D341Med (cell line): Measurements from ENCODE around the gene KRTAP10-7.
"Not testable (repeated sequence)": the region's sequence is repeated elsewhere in the genome, so short reads cannot be mapped to it uniquely, and the experiment has no call there.

ENCODE experiments used
- DNase-seq: peaks from one replicate; pipeline ENCODE4 v3.0.0; 2012; ENCODE audit warnings: low spot score

The KRTAP10-7 gene, protein sequence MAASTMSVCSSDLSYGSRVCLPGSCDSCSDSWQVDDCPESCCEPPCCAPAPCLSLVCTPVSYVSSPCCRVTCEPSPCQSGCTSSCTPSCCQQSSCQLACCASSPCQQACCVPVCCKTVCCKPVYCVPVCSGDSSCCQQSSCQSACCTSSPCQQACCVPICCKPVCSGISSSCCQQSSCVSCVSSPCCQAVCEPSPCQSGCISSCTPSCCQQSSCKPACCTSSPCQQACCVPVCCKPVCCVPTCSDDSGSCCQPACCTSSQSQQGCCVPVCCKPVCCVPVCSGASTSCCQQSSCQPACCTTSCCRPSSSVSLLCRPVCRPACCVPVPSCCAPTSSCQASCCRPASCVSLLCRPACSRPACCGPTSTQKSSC

DNA sequence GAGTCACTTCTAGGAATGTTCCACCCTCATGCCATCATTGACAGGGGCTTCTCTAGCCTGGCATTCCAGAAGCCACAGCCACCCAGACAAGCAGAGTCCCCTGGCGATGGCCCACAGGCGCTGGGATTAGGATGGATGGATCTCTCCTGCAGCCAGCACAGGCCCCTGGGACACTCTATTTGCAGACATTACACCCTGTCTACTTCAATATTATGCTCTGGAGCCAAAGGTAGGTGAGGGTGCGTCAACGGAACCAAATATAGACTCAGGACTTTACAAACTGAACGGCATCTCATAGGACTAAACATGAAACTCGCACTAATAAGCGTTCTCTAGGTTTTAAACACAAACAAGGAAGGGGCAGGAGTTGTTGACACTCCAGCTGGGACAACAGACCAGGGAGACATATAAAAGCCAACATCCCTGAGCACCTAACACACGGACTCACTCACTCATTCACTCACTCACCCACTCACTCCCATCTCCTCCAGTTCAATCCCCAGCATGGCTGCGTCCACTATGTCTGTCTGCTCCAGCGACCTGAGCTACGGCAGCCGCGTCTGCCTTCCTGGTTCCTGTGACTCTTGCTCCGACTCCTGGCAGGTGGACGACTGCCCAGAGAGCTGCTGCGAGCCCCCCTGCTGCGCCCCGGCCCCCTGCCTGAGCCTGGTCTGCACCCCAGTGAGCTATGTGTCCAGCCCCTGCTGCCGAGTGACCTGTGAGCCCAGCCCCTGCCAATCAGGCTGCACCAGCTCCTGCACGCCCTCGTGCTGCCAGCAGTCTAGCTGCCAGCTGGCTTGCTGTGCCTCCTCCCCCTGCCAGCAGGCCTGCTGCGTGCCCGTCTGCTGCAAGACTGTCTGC is at the start of gene KRTAP10-7:
Gene KRTAP10-7 (plus strand): TSS at position 480 of the 861 bp plus-strand sequence. CDS start 25 bp downstream, at position 505.
- DNase-seq: not testable (repeated sequence)

DNA sequence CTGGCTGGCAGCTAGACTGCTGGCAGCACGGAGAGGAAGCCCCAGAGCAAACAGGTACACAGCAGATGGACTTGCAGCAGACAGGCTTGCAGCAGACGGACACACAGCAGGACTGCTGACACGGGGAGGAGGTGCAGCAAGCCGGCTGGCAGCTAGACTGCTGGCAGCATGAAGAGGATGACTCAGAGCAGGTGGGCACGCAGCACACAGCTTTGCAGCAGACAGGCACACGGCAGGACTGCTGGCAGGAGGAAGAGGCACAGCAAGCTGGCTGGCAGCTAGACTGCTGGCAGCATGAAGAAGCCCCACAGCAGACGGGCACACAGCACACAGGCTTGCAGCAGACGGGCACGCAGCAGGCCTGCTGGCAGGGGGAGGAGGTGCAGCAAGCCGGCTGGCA is 49.6 kb upstream of the KRTAP10-7 start:
- DNase-seq: peak; percentile 4

DNA sequence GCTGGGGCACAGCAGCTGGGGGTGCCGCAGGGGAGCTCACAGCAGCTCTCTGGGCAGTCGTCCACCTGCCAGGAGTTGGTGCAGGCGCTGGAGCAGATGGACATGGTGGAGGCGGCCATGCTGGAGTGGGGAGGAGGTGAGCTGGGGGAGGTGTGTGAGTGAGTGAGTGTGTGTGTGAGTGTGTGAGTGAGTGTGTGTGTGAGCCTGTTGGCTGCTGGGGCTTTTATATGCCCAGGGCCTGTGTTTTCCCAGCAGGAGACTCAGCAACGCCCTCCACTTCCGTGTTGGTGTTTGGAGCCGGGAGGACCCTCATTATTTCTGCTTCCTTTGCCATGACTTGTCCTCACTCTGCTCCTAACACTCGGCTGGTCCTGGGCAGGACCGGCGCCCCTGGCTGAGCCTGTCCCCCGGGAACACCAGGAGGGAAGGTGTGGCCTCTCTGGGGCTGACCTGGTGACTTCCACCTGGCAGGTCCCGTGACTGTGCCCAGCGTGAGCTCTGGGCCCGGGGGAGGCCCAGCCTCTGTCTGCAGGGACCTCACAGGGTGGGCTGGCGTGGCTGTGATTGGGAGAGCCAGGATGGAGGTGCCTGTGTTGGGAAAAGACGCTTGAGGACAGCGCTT is 48.9 kb upstream of the KRTAP10-7 start, which contains the start of gene KRTAP10-2:
Gene KRTAP10-2 (minus strand): TSS at position 166 of the 622 bp plus-strand sequence. CDS start 47 bp downstream, at position 119.
- peak; percentile 18 for DNase-seq

DNA sequence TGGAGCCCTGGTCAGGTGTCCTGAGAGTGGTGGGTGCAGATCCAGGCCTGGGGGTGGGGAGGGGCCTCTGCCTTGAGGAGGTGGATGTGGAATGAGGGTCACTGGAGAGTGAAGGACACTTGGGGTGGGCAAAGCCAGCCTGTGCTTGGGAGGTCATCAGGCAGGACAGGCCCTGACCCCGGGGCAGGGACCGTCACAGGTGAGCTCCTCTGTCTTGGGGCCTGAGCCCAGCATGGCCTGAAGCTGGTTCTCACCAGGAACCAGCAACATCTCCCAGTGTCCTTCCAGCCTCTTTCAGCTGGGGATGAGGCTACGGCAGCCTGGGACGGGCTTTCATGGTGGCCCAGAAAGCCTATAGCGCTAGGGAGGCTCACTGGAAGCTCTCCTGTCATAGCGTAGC is 48.3 kb upstream of the KRTAP10-7 start:
- peak; percentile 11 for DNase-seq

DNA sequence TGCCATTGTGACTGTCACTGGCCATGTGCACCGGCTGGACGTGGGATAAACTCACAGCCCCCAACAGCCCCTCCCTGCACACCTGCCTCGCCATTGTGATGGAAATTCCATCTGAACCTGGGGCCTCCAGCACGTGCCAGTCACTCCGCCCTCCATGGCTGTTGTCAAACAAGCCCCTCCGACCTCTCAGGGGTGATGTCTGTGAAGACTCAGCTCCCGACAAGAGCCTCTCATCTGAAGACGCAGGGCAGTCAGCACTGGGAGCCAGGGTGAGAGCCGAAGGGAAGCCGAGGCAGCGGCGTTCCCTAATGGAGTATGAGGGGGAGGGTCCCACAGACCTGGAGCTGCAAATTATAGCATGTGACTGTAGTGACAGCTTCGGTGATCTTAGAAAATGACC is 47.7 kb upstream of the KRTAP10-7 start:
- DNase-seq: peak; percentile 11

DNA sequence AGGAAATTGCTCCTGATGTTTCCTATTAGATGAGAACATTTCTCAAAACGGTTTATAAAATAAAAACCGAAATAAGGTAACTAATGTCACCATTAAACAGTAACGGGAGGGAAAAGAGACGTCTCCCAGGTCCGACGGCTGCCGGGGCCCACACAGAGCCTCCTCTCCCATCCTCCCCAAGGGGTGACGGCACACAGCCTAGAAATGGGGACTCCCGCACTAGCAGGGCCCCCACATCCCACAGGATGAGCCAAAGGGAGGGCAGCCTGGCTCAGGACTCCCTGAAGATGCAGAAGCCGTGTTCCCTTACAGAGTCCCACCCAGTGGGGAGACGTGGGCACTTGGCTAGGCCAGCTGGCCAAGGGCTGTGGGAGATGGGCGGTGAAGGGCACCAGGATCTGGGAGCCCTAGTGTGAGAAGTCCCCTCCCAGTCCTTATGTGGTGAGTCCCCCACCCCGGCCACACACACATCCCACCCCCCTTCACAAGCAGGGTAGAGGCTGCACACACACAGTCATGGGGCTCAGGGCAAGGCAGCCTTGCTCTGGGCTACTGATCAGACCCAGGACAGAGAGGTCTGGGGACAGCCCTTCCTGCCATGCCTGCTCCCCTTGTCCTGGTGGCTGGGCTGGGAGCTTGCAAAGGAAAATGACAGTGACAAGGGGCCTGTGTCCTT is 45.1 kb upstream of the KRTAP10-7 start:
- DNase-seq: peak; percentile 25

DNA sequence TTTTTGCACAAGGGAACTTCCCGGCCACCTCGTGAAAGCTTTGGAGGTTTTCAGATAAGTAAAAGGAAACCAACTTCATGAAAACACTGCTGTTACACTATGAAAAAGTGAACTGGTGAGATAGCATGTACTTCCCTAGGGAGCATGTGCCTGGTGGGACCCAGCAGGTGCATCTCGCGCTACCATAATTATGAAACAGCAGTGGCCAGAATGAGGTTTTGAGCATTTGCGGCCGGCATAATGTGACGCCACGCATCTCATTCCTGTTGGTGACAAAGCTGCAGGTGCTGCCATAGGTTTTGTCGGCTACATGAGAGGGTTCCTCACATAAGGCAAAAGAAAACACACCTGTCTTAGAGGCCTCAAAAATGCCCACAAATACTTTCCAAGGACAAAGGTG is 43.5 kb upstream of the KRTAP10-7 start:
- no peak for DNase-seq

DNA sequence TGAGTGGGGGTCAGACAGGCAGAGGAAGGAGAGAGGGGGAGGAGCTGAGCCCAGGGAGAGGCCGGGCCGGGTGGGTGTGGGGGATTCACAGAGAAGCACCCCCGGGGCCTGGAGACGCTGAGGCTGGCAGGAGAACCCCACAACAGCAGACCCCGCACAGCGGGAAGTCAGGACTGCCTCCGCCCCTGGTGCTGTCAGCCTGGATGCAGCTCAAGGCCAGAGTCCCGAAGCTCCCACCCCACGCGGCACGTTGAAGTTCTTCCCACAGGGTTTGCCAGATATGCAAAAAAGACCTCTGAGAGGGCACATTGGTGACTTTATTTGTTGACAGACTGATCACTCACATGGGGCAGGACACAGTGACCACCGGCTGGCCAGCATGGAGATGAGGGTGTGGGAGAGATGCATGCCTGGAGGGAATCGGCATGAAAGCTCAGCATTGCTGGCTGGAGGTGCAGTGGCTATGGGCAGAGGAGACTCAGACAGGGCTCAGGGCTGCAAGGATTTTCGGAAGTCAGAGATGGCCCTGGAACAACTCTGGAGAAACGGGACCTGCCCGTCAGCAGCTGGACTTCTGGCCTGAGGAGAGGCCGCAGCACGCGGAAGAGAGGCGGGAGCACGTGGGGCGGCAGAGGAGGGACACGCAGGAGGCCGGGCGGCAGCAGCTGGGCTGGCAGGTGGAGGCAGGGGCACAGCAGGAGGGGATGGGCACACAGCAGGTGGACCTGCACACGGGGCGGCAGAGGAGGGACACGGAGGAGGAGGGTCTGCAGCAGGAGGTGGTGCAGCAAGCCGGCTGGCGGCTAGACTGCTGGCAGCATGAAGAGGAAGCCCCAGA is 42.7 kb upstream of the KRTAP10-7 start:
- peak; percentile 20 for DNase-seq

DNA sequence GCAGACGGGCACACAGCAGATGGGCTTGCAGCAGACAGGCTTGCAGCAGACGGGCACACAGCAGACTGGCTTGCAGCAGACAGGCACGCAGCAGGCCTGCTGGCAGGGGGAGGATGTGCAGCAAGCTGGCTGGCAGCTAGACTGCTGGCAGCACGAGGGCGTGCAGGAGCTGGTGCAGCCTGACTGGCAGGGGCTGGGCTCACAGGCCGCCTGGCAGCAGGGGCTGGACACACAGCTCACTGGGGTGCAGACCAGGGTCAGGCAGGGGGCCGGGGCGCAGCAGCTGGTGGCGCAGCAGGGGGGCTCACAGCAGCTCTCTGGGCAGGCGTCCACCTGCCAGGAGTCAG is 42.1 kb upstream of the KRTAP10-7 start:
- DNase-seq: not testable (repeated sequence)

DNA sequence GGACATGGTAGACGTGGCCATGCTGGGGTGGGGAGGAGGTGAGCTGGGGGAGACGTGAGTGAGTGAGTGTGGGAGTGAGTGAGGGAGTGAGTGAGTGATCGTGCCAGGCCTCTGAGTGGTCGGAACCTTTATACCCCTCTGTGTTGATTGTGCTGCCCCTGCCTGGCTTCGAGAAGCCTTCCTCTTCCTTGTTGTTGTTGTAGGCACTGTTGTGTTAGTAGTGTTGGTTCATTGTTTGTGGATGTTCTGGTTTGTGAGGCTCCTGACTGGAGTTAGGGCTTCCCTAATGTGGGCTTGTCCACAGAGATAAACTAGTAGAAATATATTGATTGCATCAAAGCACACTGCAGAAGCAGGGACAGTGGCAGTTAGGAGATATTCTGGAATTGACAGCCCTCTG is 41.7 kb upstream of the KRTAP10-7 start, which contains the start of gene KRTAP10-3:
Gene KRTAP10-3 (minus strand): TSS at position 101 of the 400 bp plus-strand sequence. CDS start 80 bp downstream, at position 21.
- no peak for DNase-seq

DNA sequence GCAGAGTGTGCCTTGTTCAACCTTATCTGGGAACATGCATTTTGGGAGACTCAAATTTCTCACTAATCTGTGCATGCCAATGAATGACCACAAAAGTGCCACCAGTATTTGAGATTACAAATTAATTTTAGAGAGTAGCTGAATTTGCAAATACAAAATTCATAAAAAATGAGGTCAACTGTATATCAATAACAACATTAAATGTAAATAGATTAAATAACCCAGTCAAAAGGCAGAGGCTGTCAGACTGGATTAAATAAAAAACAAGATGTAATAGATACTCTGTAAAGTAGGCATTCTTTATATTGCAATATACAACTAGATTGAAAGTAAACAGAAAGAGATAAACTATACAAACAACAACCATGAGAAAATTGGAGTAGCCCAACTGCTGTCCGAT is 36.3 kb upstream of the KRTAP10-7 start:
- no peak for DNase-seq

DNA sequence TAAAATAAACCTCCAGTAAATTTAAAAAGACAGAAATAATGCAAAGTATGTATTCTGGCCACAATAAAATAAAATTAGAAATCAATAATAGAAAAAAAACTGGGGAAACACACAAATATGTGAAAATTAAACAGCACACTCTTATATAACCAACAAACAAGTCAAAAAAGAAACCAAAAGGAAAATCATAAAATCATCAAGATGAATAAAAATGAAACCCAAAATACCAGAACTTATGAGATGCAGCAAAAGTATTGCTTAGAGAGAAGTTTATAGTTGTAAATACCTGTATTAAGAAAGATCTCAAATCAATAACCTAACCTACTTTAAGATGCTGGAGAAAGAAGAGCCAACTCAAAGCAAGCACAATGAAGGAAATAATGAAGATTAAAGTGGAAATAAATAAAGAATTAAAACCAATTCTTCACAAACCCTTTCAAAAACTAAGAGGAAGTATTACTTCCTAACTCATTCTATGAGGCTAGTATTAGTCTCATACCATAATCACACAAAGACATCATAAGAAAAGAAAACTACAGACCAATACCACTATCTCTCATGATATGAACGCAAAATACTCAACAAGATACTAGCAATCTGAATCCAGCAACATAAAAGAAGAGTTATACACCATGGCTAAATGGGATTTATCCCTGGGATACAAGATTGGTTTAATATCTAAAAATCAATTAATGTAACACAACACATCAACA is 35.4 kb upstream of the KRTAP10-7 start:
- DNase-seq: no peak

DNA sequence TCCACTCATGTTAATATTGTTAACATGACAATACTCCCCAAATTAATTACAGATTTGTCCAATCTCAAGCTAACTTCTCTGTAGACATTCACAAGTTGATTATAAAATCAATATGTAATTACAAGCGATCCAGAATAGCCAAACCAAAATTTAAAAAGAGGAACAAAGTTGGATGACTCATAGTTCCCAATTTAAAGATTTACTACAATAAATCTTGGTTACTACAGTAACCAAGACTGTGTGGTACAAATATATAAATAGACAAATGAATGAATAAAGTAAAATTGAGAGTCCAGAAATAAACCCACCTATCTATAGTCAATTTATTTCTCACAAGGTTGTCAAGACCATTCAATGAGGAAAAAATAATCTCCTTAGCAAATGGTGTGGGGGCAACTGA is 34.0 kb upstream of the KRTAP10-7 start:
- DNase-seq: no peak

DNA sequence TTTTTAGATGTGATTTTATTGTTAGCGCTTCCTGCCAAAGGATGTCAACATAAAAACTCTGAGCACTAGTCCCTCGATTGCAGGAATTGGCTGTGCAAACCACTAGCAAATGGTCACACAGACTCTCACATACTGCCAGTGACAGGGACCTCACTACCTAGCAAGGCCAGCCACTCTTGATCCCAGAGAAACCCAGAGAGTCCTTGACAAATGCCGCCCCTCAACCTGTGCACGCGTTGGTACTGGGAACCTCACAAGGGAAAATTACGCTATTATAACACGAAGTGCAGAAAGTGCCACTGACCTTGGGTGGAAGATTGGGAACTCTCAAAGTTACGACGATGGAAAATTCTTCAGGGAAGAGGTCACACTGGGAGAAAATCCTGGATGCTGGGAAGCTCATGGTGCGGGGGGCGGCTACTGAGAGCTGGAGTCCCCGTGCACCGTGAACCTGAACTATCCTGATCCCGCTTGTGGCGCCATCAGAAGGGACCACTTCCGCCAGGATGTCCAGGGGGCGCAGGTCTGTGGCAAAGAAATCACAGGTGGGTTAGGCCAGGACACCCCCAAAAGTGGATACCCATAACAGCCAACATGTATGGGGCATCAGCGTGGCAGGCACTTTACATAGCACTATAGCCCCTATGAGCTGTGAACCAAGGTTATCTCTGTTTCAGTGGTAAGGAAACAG is 32.8 kb upstream of the KRTAP10-7 start:
- DNase-seq: peak; percentile 14

DNA sequence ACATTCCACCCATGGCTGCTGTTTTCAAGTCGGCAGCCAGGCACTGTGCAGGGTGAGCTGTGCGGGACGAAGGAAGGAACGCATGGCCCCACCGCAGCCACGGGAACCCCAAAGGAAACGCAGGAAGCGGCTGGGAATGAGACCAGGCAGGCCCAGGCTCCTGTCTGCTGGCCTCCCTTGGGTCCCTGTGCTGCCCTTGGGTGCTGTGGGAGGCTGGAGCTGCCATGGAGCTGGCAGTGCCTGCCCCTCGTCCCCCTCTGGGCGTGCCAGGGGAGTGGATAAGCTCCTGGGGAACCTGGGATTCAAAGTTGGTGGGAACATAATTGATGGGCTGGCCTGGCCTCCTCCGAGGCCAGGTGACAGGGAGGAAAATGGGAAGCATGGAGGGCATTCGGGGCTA is 32.1 kb upstream of the KRTAP10-7 start:
- DNase-seq: peak; percentile 24

DNA sequence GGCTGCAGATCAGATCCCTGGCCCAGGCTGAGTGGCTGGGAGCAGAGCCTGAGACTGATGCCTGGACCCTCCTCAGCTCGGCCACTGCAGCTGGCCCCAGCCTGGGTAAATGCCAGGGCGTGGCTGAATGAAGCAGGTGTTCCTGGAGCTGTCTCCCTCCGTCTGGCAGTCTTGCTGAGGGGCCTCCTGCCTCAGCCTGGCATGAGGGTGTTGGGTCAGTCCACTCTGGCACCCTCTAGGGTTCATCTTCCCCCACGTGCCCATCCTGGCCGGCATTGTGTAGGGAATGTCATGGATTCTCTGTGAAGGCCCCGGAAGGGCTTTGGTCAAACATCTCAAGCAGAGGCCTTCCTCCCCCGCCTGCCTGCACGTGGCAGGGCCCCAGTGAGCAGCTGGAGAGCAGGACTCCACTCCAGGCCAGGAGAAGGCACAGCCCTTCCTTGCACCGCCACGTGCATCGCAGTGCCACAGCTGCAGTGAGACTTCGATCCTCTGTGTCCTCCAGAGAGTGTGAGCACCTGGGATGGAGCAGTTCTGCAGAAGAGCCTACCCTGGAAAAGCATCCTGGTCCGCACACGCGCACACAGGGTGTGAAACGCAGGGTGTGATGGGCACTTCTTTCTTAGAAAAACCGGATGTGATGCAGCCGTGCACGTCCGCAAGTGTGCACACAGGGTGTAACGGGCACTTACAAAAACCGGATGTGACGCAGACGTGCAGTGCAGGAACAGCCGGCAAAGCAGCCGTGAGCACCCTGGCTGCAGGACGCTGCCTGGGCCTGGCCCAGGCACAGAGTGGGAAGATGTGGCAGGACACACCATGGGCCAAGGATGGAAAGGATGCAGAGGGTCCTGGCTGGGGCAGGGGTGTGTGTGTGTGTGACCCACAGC is 31.5 kb upstream of the KRTAP10-7 start:
- DNase-seq: peak; percentile 23

DNA sequence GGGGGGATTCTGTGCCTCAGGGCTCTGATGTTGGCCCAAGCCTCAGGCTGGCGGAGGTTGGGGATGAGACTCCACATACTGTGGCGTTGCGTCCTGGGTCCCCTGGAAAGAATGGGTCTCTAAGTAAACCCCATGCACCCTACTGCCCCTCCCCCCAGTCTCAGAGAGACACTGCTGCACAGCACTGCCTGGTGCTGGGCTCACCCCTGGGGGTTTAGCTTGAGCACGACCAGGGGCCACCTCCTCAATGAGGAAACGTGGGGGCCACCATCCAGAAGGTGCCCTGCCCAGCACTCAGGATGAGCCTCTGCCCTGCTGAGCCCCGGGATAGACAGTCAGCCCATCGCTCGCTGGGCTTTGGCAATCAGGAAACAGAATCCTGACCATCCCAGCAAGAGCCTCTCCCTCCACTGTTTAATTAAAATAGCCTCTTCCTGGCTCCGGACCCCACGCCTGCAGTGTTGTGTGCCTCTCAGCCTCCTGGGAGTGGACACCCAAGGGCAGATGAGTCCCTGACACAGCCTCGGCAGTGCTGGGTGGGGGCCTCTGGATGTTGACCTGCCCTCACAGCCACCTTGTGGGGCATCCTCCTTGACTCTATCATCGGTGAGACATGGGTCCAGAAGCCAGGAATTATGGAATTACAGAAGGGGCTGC is 30.4 kb upstream of the KRTAP10-7 start:
- peak; percentile 17 for DNase-seq

DNA sequence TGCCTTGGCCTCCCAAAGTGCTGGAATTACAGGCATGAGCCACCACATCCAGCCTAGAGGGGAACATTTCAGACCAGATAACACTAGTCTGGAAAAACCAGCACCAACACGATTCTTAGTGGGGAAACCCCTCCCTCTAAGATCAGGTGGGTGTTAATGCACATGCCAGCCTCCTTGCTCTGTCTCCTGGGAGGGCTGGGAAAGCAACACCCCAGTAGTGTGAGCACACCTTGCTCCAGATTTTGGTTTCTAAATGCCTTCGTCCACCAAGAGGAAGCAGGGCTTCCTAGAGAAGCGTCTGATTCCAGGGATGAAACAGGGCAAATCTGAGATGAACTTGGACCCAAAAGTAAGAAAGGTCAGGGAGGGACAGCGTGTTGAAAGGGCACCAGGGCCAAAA is 29.1 kb upstream of the KRTAP10-7 start:
- no peak for DNase-seq
